H1 (cell line): ENCODE results near the gene SBF2. TPM values are rescaled to one million over a fixed set of nuclear protein-coding genes. Genes with fewer than 3 reads are reported as not detected.

Experiments
- CHD7 ChIP-seq: fragments of 300-600 bp; sonication (generic); IDR thresholded peaks from 2 replicates; pipeline ENCODE4 v1.7.1; 2012; ENCODE audit warnings: low read length, moderate library complexity, mild to moderate bottlenecking, inconsistent platforms; ENCODE audit not compliant: insufficient replicate concordance
- SP1 ChIP-seq: IDR thresholded peaks from 2 replicates; pipeline ENCODE4 v1.6.1; 2011; ENCODE audit warnings: low read depth, low read length
- YY1 ChIP-seq: IDR thresholded peaks from 2 replicates; pipeline ENCODE4 v1.6.1; 2011; ENCODE audit warnings: low read depth, mild to moderate bottlenecking, low read length
- polyA plus RNA-seq, 7 experiments: library from polyadenylated mRNA; depleted of rRNA in 3 of 7; stranded (reverse) in 5 of 7; unstranded in 2 of 7; fragments of >200 nt in 5 of 7; fragments of 200-250 nt in 2 of 7; gene quantifications; 1 replicate in 5 of 7; 2 replicates in 1 of 7; 4 replicates in 1 of 7; pipeline versions ENCODE4 v1.2.1 to v1.2.3, GENCODE V29; 2011 to 2013; ENCODE audit warnings: missing spikeins in 2 of 7, mixed read lengths in 2 of 7
- total RNA-seq: library from RNA; stranded (reverse); fragmentation: NEBNext Ultra II Directional; extraction: Animal tissue kit (Norgen Biotek cat#: 25700); gene quantifications from 2 replicates; pipeline ENCODE4 v1.2.1, GENCODE V29; 2021

Gene SBF2
- total and polyA plus RNA-seq, 2 of the 8 experiments (the other 6 are each of a cell fraction or from before 2014, with no cell fraction given): 36.7 to 50.5 TPM

- no peak for TF ChIP-seq CHD7
- no peak for TF ChIP-seq YY1
- no peak for TF ChIP-seq SP1
Measured at GRCh38 chr11:10289765-10290380, 4.1 kb downstream of the SBF2 start (continued).
